HEK293 (cell line): ENCODE measurements around the gene SLC25A47.

ENCODE experiments used
- CTCF ChIP-seq: fragments of 450-650 bp; formaldehyde crosslinking; IDR thresholded peaks from 2 replicates; pipeline ENCODE4 v1.5.1; 2016; ENCODE audit warnings: missing biosample characterization, missing genetic modification characterization
- GLI4 ChIP-seq: fragments of 450-650 bp; formaldehyde crosslinking; IDR thresholded peaks from 2 replicates; pipeline ENCODE4 v1.5.1; 2016; ENCODE audit warnings: missing biosample characterization, missing genetic modification characterization
- HOXD13 ChIP-seq: sonication (generic); formaldehyde crosslinking; IDR thresholded peaks from 2 replicates; pipeline ENCODE4 v1.8.0; 2022; ENCODE audit warnings: missing genetic modification reagents, borderline replicate concordance
- MZF1 ChIP-seq: fragments of 450-650 bp; formaldehyde crosslinking; IDR thresholded peaks from 2 replicates; pipeline ENCODE4 v1.5.1; 2017; ENCODE audit warnings: missing biosample characterization, missing genetic modification characterization, borderline replicate concordance
- PBX3 ChIP-seq: sonication (generic); formaldehyde crosslinking; IDR thresholded peaks from 2 replicates; pipeline ENCODE4 v1.8.1; 2022; ENCODE audit warnings: mild to moderate bottlenecking, moderate library complexity, missing genetic modification reagents
- ZNF121 ChIP-seq: fragments of 450-650 bp; formaldehyde crosslinking; IDR thresholded peaks from 2 replicates; pipeline ENCODE4 v1.5.1; 2016; ENCODE audit warnings: missing biosample characterization, missing genetic modification characterization
- ZNF214 ChIP-seq: fragments of 450-650 bp; formaldehyde crosslinking; IDR thresholded peaks from 2 replicates; pipeline ENCODE4 v1.5.1; 2017; ENCODE audit warnings: missing biosample characterization, mild to moderate bottlenecking, missing genetic modification characterization, borderline replicate concordance
- ZNF24 ChIP-seq: fragments of 450-650 bp; formaldehyde crosslinking; IDR thresholded peaks from 2 replicates; pipeline ENCODE4 v1.5.1; 2016; ENCODE audit warnings: missing biosample characterization, missing genetic modification characterization
- ZNF292 ChIP-seq: fragments of 450-650 bp; formaldehyde crosslinking; IDR thresholded peaks from 2 replicates; pipeline ENCODE4 v1.5.1; 2016; ENCODE audit warnings: low read depth, missing biosample characterization, missing genetic modification characterization, borderline replicate concordance
- ZNF549 ChIP-seq: fragments of 450-650 bp; IDR thresholded peaks from 2 replicates; pipeline ENCODE4 v1.5.1; 2018; ENCODE audit warnings: missing biosample characterization, missing genetic modification characterization, mild to moderate bottlenecking, inconsistent platforms, moderate library complexity

GRCh38 chr14:100274250-100274649, 48.9 kb upstream of the SLC25A47 start:
- TF ChIP-seq GLI4 (tag by site-specific recombination) (no peak), PBX3 (CRISPR knock-in tag) (no peak), ZNF24 (no peak), CTCF (tag by site-specific recombination) (no peak), MZF1 (no peak), ZNF121 (no peak), ZNF214 (no peak), ZNF292 (tag by site-specific recombination) (no peak), HOXD13 (no peak), ZNF549 (no peak)
